Activated naive CD8-positive, alpha-beta T cell treated with anti-CD3 and anti-CD28 coated beads, Interleukin-2, amount 10 ng/mL, durations not matched to agents 7 days and 5 days (primary cell): ENCODE data around the gene FBXL19. TPM values are rescaled to one million over a fixed set of nuclear protein-coding genes. Genes with fewer than 3 reads are reported as not detected.

Experiments used
- ATAC-seq: fragments of 150-1000 bp; cut with Tn5 transposase; one replicate; pipeline ENCODE4 v1.10.0; 2021; ENCODE audit warnings: low read depth, moderate library complexity
- POLR2A ChIA-PET: fragments of 350-600 bp; sonication (Branson Sonifier 250); formaldehyde crosslinking; loops from one replicate; lab custom pipeline; 2021; ENCODE audit warnings: antibody characterized with exemption; lab: Charles Lee
- DNase-seq: peaks from one replicate; pipeline ENCODE4 v3.0.0; 2021
- H3K27ac Mint-ChIP-seq: one replicate; pipeline ENCODE4 v1.8.0; 2022; ENCODE audit warnings: mild to moderate bottlenecking, mixed read lengths
- H3K27me3 Mint-ChIP-seq: one replicate; pipeline ENCODE4 v1.8.0; 2022; ENCODE audit warnings: mild to moderate bottlenecking, moderate library complexity, mixed read lengths
- H3K36me3 Mint-ChIP-seq: one replicate; pipeline ENCODE4 v1.8.0; 2021; ENCODE audit warnings: mild to moderate bottlenecking, mixed read lengths
- H3K4me1 Mint-ChIP-seq: one replicate; pipeline ENCODE4 v1.8.0; 2021; ENCODE audit warnings: mixed read lengths
- H3K4me3 Mint-ChIP-seq: one replicate; pipeline ENCODE4 v1.8.0; 2022; ENCODE audit warnings: mild to moderate bottlenecking, moderate library complexity, mixed read lengths
- H3K9me3 Mint-ChIP-seq: one replicate; pipeline ENCODE4 v1.8.0; 2021; ENCODE audit warnings: mixed read lengths
- total RNA-seq, 2 experiments: library from RNA; stranded (reverse); gene quantifications; one replicate each; pipeline ENCODE4 v1.2.3, GENCODE V29; 2021

The FBXL19 gene
- total RNA-seq, 2 experiments from 2014 or later = 20.1 to 24.4 TPM

GRCh38 chr16:30947541-30947858 is 24.1 kb downstream of the FBXL19 start:
- no peaks in the 10 kb centered on the region for H3K9me3 Mint-ChIP-seq
- H3K27ac Mint-ChIP-seq = no peak overlapping the region
- no peaks in the 10 kb centered on the region for H3K27me3 Mint-ChIP-seq
- POLR2A ChIA-PET = no interaction called here
- DNase-seq = no peak
- no peak for ATAC-seq
- H3K36me3 Mint-ChIP-seq = peaks cover 19% of the 10 kb centered on the region
- H3K4me3 Mint-ChIP-seq = no peak overlapping the region
- peaks cover 14% of the 10 kb centered on the region for H3K4me1 Mint-ChIP-seq

GRCh38 chr16:30947859-30948666 is 24.7 kb downstream of the FBXL19 start:
- H3K9me3 Mint-ChIP-seq = no peaks in the 10 kb centered on the region
- H3K4me1 Mint-ChIP-seq = peaks cover 11% of the 10 kb centered on the region
- peaks cover 19% of the 10 kb centered on the region for H3K36me3 Mint-ChIP-seq
- H3K27me3 Mint-ChIP-seq = no peaks in the 10 kb centered on the region
- H3K27ac Mint-ChIP-seq = peak overlapping the region; percentile 45
- POLR2A ChIA-PET = interaction anchor here (0.9 kb wide), 1 partner anchor 52 kb away, joined by 3 read pairs; no protein-coding TSS in a partner anchor
- DNase-seq = no peak
- no peak for ATAC-seq
- H3K4me3 Mint-ChIP-seq = peak overlapping the region; percentile 90

DNA sequence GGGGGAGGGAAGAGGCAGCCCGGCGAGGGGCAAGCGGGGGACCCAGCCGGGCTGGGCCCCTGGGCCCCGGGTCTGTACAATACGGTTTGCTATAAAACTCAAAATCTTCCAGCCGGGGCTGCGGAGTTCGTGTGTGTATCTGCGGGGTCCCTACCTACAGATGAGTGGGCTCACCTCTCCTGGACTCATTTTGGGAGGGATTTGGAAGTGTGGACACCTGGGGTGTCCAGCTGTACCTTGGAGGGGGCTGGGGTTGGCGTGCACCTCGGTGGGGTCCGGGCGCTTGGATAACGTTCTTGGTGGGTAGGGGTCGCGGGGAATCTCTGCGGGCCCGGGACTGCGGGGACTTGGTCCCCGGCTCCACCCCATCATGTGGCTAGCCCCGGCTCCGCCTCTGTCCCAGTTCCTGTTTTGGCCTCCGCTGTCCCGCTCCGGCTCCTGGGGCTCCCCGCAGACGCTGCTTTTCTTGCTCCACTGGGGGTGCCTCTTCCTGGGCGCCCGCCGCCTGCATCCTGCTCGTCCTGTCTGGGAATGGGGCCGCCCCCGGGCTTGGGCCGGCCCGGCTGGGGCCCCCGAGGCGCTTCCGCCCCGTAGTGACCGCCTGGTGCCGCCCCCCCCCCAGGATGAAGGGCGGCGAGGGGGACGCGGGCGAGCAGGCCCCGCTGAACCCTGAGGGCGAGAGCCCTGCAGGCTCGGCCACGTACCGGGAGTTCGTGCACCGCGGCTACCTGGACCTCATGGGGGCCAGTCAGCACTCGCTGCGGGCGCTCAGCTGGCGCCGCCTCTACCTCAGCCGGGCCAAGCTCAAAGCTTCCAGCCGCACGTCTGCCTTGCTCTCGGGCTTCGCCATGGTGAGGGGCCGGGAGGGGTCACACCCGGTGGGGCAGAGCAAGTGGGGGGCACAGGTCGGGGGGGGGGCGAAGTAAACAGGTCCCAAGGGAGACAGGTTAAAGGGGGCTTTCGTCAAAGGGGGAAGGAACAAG is 25.6 kb downstream of the FBXL19 start, which contains the start of gene ORAI3:
Gene ORAI3, plus strand, starts transcription at position 402 of the 983 bp plus-strand sequence. Its CDS starts 222 bp downstream, at position 624.
- ATAC-seq (peak; percentile 48), DNase-seq (peak; percentile 71)
- Mint-ChIP-seq H3K27ac (peak within 1 kb of the TSS; percentile 85), H3K4me3 (peak within 1 kb of the TSS; percentile 90), H3K4me1 (peaks cover 15% of the 10 kb centered on the region), H3K27me3 (no peaks in the 10 kb centered on the region), H3K36me3 (peaks cover 16% of the 10 kb centered on the region), H3K9me3 (no peaks in the 10 kb centered on the region)
- POLR2A ChIA-PET = interaction anchor here (0.5 to 1.8 kb wide), 9 partner anchors 10 to 239 kb away, joined by 3 to 8 read pairs (median 4); partner anchors contain the start of genes ZNF646 and ZNF668

- no peaks in the 10 kb centered on the region for H3K9me3 Mint-ChIP-seq
- H3K27me3 Mint-ChIP-seq = no peaks in the 10 kb centered on the region
- ATAC-seq (peak; percentile 65), DNase-seq (peak; percentile 66)
- H3K4me1 Mint-ChIP-seq = peaks cover 16% of the 10 kb centered on the region
- H3K36me3 Mint-ChIP-seq = peaks cover 8% of the 10 kb centered on the region
- peak overlapping the region; percentile 85 for H3K27ac Mint-ChIP-seq
- POLR2A ChIA-PET = interaction anchor here (0.6 to 1.8 kb wide), 12 partner anchors 8 to 238 kb away, joined by 3 to 8 read pairs (median 4); partner anchors contain the start of genes FUS, ZNF646 and ZNF668
- H3K4me3 Mint-ChIP-seq = peak overlapping the region; percentile 90
Measured at GRCh38 chr16:30949650-30950515, 26.5 kb downstream of the FBXL19 start.

DNA sequence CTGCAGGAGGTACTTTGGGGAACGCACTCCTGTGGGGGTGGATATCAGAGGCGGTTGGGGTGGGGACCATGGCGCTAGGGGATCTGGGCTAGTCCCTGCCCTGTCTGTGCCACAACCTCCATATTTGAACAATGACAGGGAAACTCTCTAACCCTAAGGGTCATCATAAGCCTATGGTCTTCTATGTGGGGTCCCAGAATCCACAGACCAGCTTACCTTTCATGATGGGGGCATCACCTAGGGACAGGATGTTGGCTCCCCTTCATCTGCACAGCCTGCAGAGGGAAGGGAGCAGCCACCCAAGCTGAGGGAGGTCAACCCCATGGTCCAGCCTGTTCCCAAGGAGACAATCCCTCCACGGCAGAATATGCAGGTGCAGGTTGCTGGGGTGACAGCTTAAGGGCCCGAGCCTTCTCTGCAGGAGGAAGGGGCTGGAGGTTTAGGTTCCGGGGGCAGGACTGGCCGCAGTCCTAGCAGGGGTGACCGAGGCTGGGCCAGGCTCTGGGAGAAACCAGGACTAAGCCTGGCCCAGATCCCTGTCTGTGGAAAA is 27.2 kb downstream of the FBXL19 start:
- POLR2A ChIA-PET = interaction anchor here (0.7 to 1.8 kb wide), 8 partner anchors 9 to 229 kb away, joined by 3 to 8 read pairs (median 4); partner anchors contain the start of genes FUS, ZNF646 and ZNF668
- no peak for DNase-seq
- peaks cover 16% of the 10 kb centered on the region for H3K4me1 Mint-ChIP-seq
- H3K36me3 Mint-ChIP-seq = peaks cover 5% of the 10 kb centered on the region
- ATAC-seq = no peak
- peak overlapping the region; percentile 90 for H3K4me3 Mint-ChIP-seq
- H3K27me3 Mint-ChIP-seq = no peaks in the 10 kb centered on the region
- no peaks in the 10 kb centered on the region for H3K9me3 Mint-ChIP-seq
- H3K27ac Mint-ChIP-seq = peak overlapping the region; percentile 85

GRCh38 chr16:30951193-30951592 is 27.8 kb downstream of the FBXL19 start:
- H3K4me1 Mint-ChIP-seq = peaks cover 20% of the 10 kb centered on the region
- H3K27ac Mint-ChIP-seq = no peak overlapping the region

GRCh38 chr16:30951750-30952149 is 28.4 kb downstream of the FBXL19 start:
- no peak for DNase-seq
- Mint-ChIP-seq H3K36me3 (peaks cover 3% of the 10 kb centered on the region), H3K4me3 (no peak overlapping the region), H3K27ac (no peak overlapping the region), H3K27me3 (no peaks in the 10 kb centered on the region), H3K4me1 (peaks cover 20% of the 10 kb centered on the region), H3K9me3 (no peaks in the 10 kb centered on the region)
- POLR2A ChIA-PET = interaction anchor here (0.7 kb wide), 1 partner anchor 123 kb away, joined by 4 read pairs; the partner anchor contains the start of genes ZNF646 and ZNF668
- no peak for ATAC-seq

More at GRCh38 chr16:30951193-30951592, 27.8 kb downstream of the FBXL19 start:
- DNase-seq (no peak), ATAC-seq (no peak)
- H3K27me3 Mint-ChIP-seq = no peaks in the 10 kb centered on the region
- POLR2A ChIA-PET = interaction anchor here (1.5 kb wide), 1 partner anchor 10 kb away, joined by 8 read pairs; no protein-coding TSS in a partner anchor
- no peaks in the 10 kb centered on the region for H3K9me3 Mint-ChIP-seq
- no peak overlapping the region for H3K4me3 Mint-ChIP-seq
- peaks cover 5% of the 10 kb centered on the region for H3K36me3 Mint-ChIP-seq

GRCh38 chr16:30953111-30953510 is 29.7 kb downstream of the FBXL19 start:
- ATAC-seq (no peak), DNase-seq (no peak)
- no peak overlapping the region for H3K27ac Mint-ChIP-seq
- POLR2A ChIA-PET = interaction anchor here (0.7 to 1.4 kb wide), 2 partner anchors 11 to 469 kb away, joined by 3 to 5 read pairs; no protein-coding TSS in a partner anchor
- H3K9me3 Mint-ChIP-seq = no peaks in the 10 kb centered on the region
- peaks cover 24% of the 10 kb centered on the region for H3K4me1 Mint-ChIP-seq
- H3K36me3 Mint-ChIP-seq = peaks cover 3% of the 10 kb centered on the region
- no peak overlapping the region for H3K4me3 Mint-ChIP-seq
- H3K27me3 Mint-ChIP-seq = no peaks in the 10 kb centered on the region

- no peaks in the 10 kb centered on the region for H3K9me3 Mint-ChIP-seq
- DNase-seq (peak; percentile 74), ATAC-seq (peak; percentile 25)
- H3K27ac Mint-ChIP-seq = no peak overlapping the region
- H3K4me1 Mint-ChIP-seq = peaks cover 27% of the 10 kb centered on the region
- peaks cover 3% of the 10 kb centered on the region for H3K36me3 Mint-ChIP-seq
- H3K27me3 Mint-ChIP-seq = no peaks in the 10 kb centered on the region
- POLR2A ChIA-PET = interaction anchor here (0.7 to 1.7 kb wide), 4 partner anchors 11 to 489 kb away, joined by 3 to 5 read pairs (median 4); no protein-coding TSS in a partner anchor
- H3K4me3 Mint-ChIP-seq = no peak overlapping the region
Measured at GRCh38 chr16:30953511-30954124, 30.2 kb downstream of the FBXL19 start.

DNA sequence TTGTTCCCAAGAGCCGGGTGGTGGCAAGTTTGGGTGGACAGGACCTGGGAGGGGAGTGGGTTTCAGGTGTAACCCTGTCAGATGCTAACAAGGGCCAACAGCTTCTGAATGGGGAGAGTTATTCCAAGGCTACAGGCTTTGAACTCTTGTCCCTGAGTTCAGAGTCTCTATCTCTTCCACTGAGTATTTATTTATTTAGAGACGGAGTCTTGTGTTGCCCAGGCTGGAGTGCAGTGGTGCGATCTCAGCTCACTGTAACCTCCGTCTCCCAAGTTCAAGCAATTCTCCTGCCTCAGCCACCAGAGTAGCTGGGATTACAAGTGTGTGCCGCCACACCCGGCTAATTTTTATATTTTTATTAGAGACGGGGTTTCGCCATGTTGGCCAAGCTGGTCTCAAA is 31.6 kb downstream of the FBXL19 start:
- Mint-ChIP-seq H3K36me3 (peaks cover 5% of the 10 kb centered on the region), H3K9me3 (no peaks in the 10 kb centered on the region), H3K4me3 (no peak overlapping the region), H3K4me1 (peaks cover 39% of the 10 kb centered on the region), H3K27ac (no peak overlapping the region), H3K27me3 (no peaks in the 10 kb centered on the region)
- ATAC-seq (no peak), DNase-seq (no peak)
- POLR2A ChIA-PET = interaction anchor here (1.7 kb wide), 1 partner anchor 187 kb away, joined by 4 read pairs; no protein-coding TSS in a partner anchor
